WTC11 (cell line): ENCODE data around the gene STARD10. TPM values are rescaled to one million over a fixed set of nuclear protein-coding genes. Genes with fewer than 3 reads are reported as not detected.

Experiments used
- ATAC-seq: fragments of 200-7000 bp; cut with Tn5 transposase; 2 replicates; pipeline ENCODE4 v1.10.0; 2021; ENCODE audit warnings: mild to moderate bottlenecking, moderate library complexity
- CTCF ChIA-PET: fragments of 300-600 bp; sonication (Branson Sonifier 250); formaldehyde crosslinking; loops from one replicate; lab custom pipeline; 2021; ENCODE audit warnings: antibody characterized with exemption; lab: Charles Lee
- POLR2A ChIA-PET: fragments of 350-600 bp; sonication (Branson Sonifier 250); formaldehyde crosslinking; loops from one replicate; lab custom pipeline; 2021; ENCODE audit warnings: antibody characterized with exemption; lab: Charles Lee
- DNase-seq: peaks from one replicate; pipeline ENCODE4 v3.0.0; 2021; ENCODE audit warnings: low spot score
- H3K27ac Mint-ChIP-seq: 2 replicates; pipeline ENCODE4 v1.8.0; 2021; ENCODE audit warnings: mixed read lengths
- H3K27me3 Mint-ChIP-seq: 2 replicates; pipeline ENCODE4 v1.8.0; 2021; ENCODE audit warnings: low read depth, mild to moderate bottlenecking, moderate library complexity, mixed read lengths
- H3K36me3 Mint-ChIP-seq: 2 replicates; pipeline ENCODE4 v1.8.0; 2021; ENCODE audit warnings: mixed read lengths
- H3K4me1 Mint-ChIP-seq: 2 replicates; pipeline ENCODE4 v1.8.0; 2022; ENCODE audit warnings: mixed read lengths
- H3K4me3 Mint-ChIP-seq: 2 replicates; pipeline ENCODE4 v1.8.0; 2021; ENCODE audit warnings: mild to moderate bottlenecking, moderate library complexity, mixed read lengths
- H3K9me3 Mint-ChIP-seq: 2 replicates; pipeline ENCODE4 v1.8.0; 2021; ENCODE audit warnings: mixed read lengths
- AFF4 ChIP-seq: sonication (generic); formaldehyde crosslinking; IDR thresholded peaks from 2 replicates; pipeline ENCODE4 v1.8.1; 2023; ENCODE audit warnings: mild to moderate bottlenecking, missing genetic modification reagents, borderline replicate concordance
- ATF1 ChIP-seq: sonication (generic); formaldehyde crosslinking; IDR thresholded peaks from 2 replicates; pipeline ENCODE4 v1.8.1; 2023; ENCODE audit warnings: mild to moderate bottlenecking, moderate library complexity, missing genetic modification reagents
- ATF2 ChIP-seq: sonication (generic); formaldehyde crosslinking; IDR thresholded peaks from 2 replicates; pipeline ENCODE4 v1.8.1; 2022; ENCODE audit warnings: low read depth, missing genetic modification reagents, borderline replicate concordance
- E2F1 ChIP-seq: sonication (generic); formaldehyde crosslinking; IDR thresholded peaks from 2 replicates; pipeline ENCODE4 v1.8.0; 2022; ENCODE audit warnings: mild to moderate bottlenecking, missing genetic modification reagents
- EMX1 ChIP-seq: fragments of 250-450 bp; sonication (Bioruptor Pico); IDR thresholded peaks from 2 replicates; pipeline ENCODE4 v1.8.0; 2021; ENCODE audit warnings: mild to moderate bottlenecking
- HMGXB4 ChIP-seq: sonication (generic); formaldehyde crosslinking; IDR thresholded peaks from 2 replicates; pipeline ENCODE4 v1.8.1; 2023; ENCODE audit warnings: mild to moderate bottlenecking, moderate library complexity, missing genetic modification reagents
- IRF1 ChIP-seq: sonication (generic); formaldehyde crosslinking; IDR thresholded peaks from 2 replicates; pipeline ENCODE4 v1.8.0; 2023; ENCODE audit warnings: missing genetic modification reagents
- PREB ChIP-seq: sonication (generic); formaldehyde crosslinking; IDR thresholded peaks from 2 replicates; pipeline ENCODE4 v1.8.1; 2022; ENCODE audit warnings: mild to moderate bottlenecking, missing genetic modification reagents, moderate library complexity, borderline replicate concordance
- RELA ChIP-seq: sonication (generic); formaldehyde crosslinking; IDR thresholded peaks from 2 replicates; pipeline ENCODE4 v1.8.1; 2022; ENCODE audit warnings: missing genetic modification reagents, mild to moderate bottlenecking, borderline replicate concordance
- SMAD4 ChIP-seq: sonication (generic); formaldehyde crosslinking; IDR thresholded peaks from 2 replicates; pipeline ENCODE4 v1.8.0; 2022; ENCODE audit warnings: mild to moderate bottlenecking, missing genetic modification reagents
- ZNF219 ChIP-seq: sonication (generic); formaldehyde crosslinking; IDR thresholded peaks from 2 replicates; pipeline ENCODE4 v1.8.0; 2023; ENCODE audit warnings: missing genetic modification reagents, mild to moderate bottlenecking, borderline replicate concordance
- ZNF263 ChIP-seq: sonication (generic); formaldehyde crosslinking; IDR thresholded peaks from 2 replicates; pipeline ENCODE4 v1.8.1; 2022; ENCODE audit warnings: low read depth, mild to moderate bottlenecking, moderate library complexity, missing genetic modification reagents
- ZNF423 ChIP-seq: fragments of 250-450 bp; sonication (Bioruptor Pico); IDR thresholded peaks from 2 replicates; pipeline ENCODE4 v2.1.2; 2022; ENCODE audit warnings: mild to moderate bottlenecking, moderate library complexity
- total RNA-seq: library from RNA; stranded (reverse); gene quantifications from 3 replicates; pipeline ENCODE4 v1.2.3, GENCODE V29; 2021

STARD10 gene
- total RNA-seq, 1 experiment from 2014 or later: 32.0 TPM

GRCh38 chr11:72821221-72821919, 27.5 kb upstream of the STARD10 start (continued):
- no peak for TF ChIP-seq AFF4 (CRISPR knock-in tag)
- TF ChIP-seq PREB: no peak
- TF ChIP-seq IRF1 (CRISPR knock-in tag): no peak
- no peak for TF ChIP-seq ATF2 (CRISPR knock-in tag)
- no peak for TF ChIP-seq EMX1 (CRISPR knock-in tag)
- no peak for TF ChIP-seq SMAD4
- TF ChIP-seq, all 79 proteins: peak for 0

- POLR2A ChIA-PET: no interaction called here
- H3K36me3 Mint-ChIP-seq: no peaks in the 10 kb centered on the region; the same call in 1 of the 2 replicates
- DNase-seq: no peak
- H3K27ac Mint-ChIP-seq: no peak overlapping the region
- CTCF ChIA-PET: interaction anchor here (1.2 to 3.1 kb wide), 6 partner anchors 7 to 486 kb away, joined by 3 to 22 read pairs (median 7); partner anchors contain the start of gene STARD10
- no peak for ATAC-seq
- H3K4me1 Mint-ChIP-seq: peaks cover 23% of the 10 kb centered on the region
- no peaks in the 10 kb centered on the region for H3K9me3 Mint-ChIP-seq
- TF ChIP-seq RELA (no peak), ZNF219 (CRISPR knock-in tag) (no peak), AFF4 (CRISPR knock-in tag) (no peak)
- TF ChIP-seq, all 79 proteins: peak for 0
- H3K4me3 Mint-ChIP-seq: peak overlapping the region; percentile 58
- H3K27me3 Mint-ChIP-seq: peaks cover 40% of the 10 kb centered on the region
Measured at GRCh38 chr11:72820439-72821139, 26.7 kb upstream of the STARD10 start.

GRCh38 chr11:72818971-72819370, 25.1 kb upstream of the STARD10 start:
- no peak overlapping the region for H3K4me3 Mint-ChIP-seq
- ATAC-seq (no peak), DNase-seq (no peak)
- H3K36me3 Mint-ChIP-seq: no peaks in the 10 kb centered on the region; the same call in 1 of the 2 replicates
- ChIA-PET CTCF (interaction anchor here (0.9 to 1.9 kb wide), 4 partner anchors 25 to 359 kb away, joined by 3 to 6 read pairs (median 4); partner anchors contain the start of gene STARD10), POLR2A (no interaction called here)
- peaks cover 37% of the 10 kb centered on the region for H3K27me3 Mint-ChIP-seq
- H3K4me1 Mint-ChIP-seq: peaks cover 29% of the 10 kb centered on the region
- no peak overlapping the region for H3K27ac Mint-ChIP-seq
- no peaks in the 10 kb centered on the region for H3K9me3 Mint-ChIP-seq
- TF ChIP-seq ZNF263 (no peak), E2F1 (CRISPR knock-in tag) (no peak), ATF1 (no peak), HMGXB4 (CRISPR knock-in tag) (no peak), ZNF423 (no peak)
- TF ChIP-seq, all 79 proteins: peak for 0
